GM10847 (cell line): ENCODE data around the gene ZBTB11.

Experiments
- POLR2A ChIP-seq: IDR thresholded peaks from 2 replicates; pipeline ENCODE4 v1.6.1; 2011; ENCODE audit not compliant: insufficient read length; ENCODE audit errors: extremely low read depth

Gene ZBTB11

DNA sequence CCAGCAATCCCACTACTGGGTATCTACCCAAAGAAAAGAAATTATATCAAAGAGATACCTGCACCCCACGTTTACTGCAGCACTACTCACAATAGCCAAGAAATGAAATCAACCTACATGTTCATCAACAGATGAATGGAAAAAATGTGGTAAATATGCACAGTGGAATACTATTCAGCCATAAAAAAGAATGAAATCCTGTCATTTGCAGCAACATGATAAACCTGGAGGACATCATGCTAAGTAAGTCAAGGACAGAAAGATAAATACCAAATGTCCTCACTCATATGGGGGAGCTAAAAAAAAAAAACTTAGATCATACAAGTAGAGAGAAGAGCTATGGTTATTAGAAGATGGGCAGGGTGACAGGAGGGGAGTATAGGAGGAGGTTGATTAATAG lies 9.1 kb downstream of the ZBTB11 start:
- TF ChIP-seq POLR2A: no peak

DNA sequence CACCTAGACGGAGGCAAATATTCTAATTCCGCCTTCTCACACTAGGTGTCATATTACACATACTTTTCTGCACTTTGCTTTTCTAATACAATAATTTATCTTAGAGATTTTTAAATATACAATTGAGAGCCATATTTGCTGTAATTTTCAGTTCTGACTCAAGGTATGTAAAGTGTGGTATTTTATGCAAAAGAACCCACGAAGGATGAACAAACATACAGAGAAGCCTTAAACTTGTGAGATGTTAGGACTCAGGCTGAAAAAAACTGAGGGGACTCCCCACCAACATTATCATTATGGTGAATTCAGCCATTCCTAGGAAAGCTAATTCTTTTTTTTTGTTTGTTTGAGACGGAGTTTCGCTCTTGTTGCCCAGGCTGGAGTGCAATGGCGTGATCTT lies 9.6 kb downstream of the ZBTB11 start:
- TF ChIP-seq POLR2A: no peak

DNA sequence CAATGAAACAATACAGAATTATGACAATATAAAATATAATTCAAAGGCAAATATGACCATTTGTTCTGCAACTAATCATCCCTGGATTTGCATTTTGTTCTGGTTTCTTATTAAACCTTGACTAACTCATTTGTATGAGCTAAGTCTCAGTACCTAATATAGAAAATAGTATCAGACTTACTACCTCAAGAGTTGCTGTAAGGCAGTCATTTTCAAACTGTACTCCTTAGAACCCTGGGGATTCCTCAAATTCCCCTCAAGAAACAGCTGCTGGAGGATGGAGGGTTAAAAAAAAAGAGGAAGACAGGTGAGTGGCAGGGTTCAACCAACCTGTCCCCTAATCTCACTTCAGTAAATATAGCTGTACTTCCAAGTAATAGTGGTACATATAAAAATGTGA lies 11.1 kb downstream of the ZBTB11 start:
- no peak for TF ChIP-seq POLR2A

DNA sequence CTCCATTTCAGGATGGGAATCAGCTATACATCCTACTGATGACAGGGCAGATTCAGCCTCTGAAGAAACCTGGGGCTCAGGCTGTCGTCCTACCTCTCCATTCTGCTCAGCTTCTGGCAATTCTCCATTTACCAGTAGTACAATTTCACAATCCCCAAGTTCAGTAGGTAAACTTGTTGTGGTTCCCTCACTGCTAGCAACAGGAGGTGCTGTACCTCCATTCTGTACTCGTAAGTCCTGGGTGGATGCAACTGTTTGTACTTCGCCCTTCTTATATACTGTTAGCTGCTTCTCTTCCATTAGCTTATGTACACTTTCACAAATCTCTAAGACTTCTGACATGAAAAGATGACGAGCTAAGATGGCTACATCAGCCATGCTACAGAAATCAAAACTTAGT lies 11.6 kb downstream of the ZBTB11 start:
- no peak for TF ChIP-seq POLR2A

DNA sequence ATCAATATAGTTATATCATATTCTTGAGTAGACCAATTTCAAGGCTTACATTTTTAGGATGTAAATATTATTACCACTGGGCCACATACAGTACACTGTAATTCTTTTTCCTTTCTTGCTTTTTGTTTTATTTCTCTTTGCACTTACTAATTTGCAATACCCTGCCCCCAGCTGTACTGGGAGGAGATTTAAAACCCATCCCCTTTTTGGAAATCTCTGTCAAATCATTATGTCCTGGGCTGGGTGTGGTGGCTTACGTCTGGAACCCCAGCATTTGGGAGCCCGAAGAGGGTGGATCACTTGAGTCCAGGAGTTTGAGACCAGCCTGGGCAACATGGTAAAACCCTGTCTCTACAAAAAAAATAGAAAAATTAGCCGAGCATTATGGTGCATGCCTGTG lies 16.2 kb downstream of the ZBTB11 start:
- TF ChIP-seq POLR2A: no peak

GRCh38 chr3:101656651-101657050 lies 20.3 kb downstream of the ZBTB11 start:
- no peak for TF ChIP-seq POLR2A

DNA sequence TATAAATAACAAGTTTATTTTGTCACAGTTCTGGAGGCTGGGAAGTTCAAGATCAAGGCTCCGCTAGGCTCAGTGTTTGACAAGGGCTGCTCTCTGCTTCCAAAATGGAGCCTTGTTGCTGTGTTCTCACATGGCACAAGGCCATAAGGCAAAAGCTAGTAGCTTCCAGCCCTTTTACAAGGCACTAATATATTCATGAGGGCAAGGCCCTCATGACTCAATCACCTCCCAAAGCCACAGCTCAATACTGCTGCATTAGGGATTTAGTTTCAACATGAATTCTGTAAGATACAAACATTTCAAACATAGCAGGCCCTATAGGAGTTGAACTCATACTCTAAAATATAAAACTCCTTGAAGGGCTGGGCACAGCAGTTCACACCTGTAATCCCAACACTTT lies 30.2 kb downstream of the ZBTB11 start:
- TF ChIP-seq POLR2A: no peak

DNA sequence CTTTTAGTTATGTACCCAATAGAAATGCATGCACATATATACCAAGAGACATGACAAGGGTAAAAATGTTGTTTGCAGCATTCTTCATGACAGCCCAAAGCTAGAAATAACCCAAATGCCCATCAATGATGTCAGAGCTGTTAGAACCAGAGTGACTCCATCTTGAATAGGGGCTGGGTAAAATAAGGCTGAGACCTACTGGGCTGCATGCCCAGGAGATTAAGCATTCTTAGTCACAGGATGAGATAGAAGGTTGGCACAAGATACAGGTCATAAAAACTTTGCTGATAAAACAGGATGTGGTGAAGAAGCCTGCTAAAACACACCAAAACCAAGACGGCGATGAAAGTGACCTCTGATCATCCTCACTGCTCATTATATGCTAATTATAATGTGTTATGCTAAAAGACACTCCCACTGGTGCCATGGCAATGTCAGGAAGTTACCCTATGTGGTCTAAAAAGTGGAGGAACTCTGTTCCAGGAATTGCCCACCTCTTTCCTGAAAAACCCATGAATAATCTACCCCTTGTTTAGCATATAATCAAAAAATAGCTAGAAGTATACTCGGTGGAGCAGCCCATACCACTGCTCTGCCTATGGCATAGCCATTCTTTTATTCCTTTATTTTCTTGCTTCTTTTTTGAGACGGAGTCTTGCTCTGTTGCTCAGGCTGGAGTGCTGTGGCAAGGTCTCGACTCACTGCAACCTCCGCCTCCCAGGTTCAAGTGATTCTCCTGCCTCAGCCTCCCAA lies 32.9 kb downstream of the ZBTB11 start:
- no peak for TF ChIP-seq POLR2A

GRCh38 chr3:101643009-101643844 lies 33.7 kb downstream of the ZBTB11 start:
- TF ChIP-seq POLR2A: no peak

GRCh38 chr3:101642441-101642840 lies 34.5 kb downstream of the ZBTB11 start:
- TF ChIP-seq POLR2A: no peak

DNA sequence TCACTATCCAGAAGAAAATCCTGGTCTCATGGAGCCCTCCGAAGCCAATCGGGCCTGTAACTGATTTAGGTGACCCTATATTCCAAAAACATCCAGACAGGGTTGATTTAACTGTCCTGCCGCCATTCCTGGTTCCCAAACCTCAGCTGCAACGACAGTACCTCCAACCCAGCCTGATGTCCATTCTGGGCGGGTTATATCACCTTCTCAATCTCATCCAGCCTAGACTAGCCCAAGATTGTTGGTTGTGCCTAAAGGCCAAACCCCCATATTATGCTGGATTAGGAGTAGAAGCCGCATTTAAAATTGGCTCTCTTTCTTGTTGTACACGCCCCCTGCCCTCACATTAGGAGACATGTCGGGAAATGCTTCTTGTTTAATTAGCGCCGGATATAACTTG lies 36.7 kb downstream of the ZBTB11 start:
- no peak for TF ChIP-seq POLR2A

- no peak for TF ChIP-seq POLR2A
Observed at GRCh38 chr3:101639280-101639963, 37.5 kb downstream of the ZBTB11 start.

DNA sequence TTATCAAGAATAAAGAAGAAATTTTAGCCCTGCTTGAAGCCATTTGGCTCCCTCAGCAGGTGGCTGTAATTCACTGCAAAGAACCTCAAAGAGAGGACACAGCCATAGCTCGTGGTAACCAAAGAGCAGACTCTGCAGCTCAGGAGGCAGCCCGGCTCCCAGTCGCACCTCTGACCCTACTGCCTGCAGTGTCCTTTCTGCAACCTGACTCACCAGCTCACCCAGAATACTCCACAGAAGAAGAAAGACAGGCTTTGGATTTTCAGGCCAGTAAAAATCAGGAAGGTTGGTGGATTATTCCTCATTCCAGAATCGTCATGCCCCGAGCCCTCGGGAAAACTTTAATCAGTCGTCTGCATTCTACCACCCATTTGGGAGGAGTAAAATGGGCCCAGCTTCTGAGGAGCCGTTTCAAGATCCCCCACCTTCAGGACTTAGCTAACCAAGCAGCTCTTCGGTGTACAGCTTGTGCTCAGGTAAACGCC lies 38.6 kb downstream of the ZBTB11 start:
- TF ChIP-seq POLR2A: no peak

DNA sequence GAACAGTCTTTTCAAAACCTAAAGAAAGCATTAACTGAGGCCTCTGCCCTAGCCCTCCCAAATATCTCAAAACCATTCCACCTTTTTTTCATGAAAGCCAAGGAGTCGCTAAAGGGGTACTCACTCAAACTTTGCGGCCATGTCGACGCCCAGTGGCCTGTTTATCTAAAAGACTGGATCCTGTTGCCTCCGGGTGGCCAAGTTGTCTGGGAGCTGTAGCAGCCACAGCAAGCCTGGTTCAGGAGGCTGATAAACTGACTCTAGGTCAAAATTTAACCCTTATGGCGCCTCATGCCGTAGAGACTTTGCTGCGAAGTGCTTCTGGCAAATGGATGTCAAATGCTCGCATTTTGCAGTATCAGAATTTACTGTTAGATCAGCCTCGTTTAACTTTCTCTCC lies 39.5 kb downstream of the ZBTB11 start:
- no peak for TF ChIP-seq POLR2A

GRCh38 chr3:101635954-101636798 lies 40.8 kb downstream of the ZBTB11 start:
- TF ChIP-seq POLR2A: no peak

DNA sequence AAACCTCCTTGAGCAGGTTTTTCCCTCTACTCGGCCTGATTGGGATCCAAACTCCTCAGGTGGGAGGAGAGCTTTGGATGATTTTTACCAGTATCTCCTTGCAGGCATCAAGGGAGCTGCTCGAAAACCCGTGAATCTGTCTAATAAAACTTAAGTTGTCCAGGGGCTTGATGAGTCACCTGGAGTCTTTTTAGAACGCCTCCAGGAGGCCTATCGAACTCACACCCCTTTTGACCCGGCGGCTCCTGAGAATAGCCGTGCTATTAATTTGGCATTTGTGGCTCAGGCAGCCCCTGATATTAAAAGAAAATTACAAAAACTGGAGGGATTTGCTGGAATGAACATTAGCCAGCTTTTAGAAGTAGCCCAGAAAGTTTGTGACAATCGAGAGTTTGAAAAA lies 41.6 kb downstream of the ZBTB11 start:
- TF ChIP-seq POLR2A: no peak
